Duodenal mucosa (tissue), 2 donors: Measurements from ENCODE around the gene COTL1.
A peak's percentile ranks its signal among the peaks of the same experiment; 100 is the strongest.

Source experiments
- H3K27ac ChIP-seq: one replicate; pipeline ENCODE4 v1.7.0; 2013; ENCODE audit warnings: low read depth, low read length
- H3K27me3 ChIP-seq, 2 donors: one replicate each; pipeline ENCODE4 v1.7.0; 2013; ENCODE audit warnings: low read length in 2 of 2, control low read depth in 1 of 2; ENCODE audit not compliant: insufficient read depth in 2 of 2, control insufficient read depth in 1 of 2
- H3K36me3 ChIP-seq, 2 donors: one replicate each; pipeline ENCODE4 v1.7.0; 2013; ENCODE audit warnings: low read length in 2 of 2, control low read depth in 1 of 2; ENCODE audit not compliant: insufficient read depth in 2 of 2, control insufficient read depth in 1 of 2
- H3K4me1 ChIP-seq, 2 donors: one replicate each; pipeline ENCODE4 v1.7.0; 2013; ENCODE audit warnings: low read length in 2 of 2, control low read depth in 1 of 2; ENCODE audit not compliant: insufficient read depth in 2 of 2, control insufficient read depth in 1 of 2
- H3K4me3 ChIP-seq, 2 donors: one replicate each; pipeline ENCODE4 v1.7.0; 2013; ENCODE audit warnings: low read length in 2 of 2, low read depth in 1 of 2
- H3K9ac ChIP-seq, 2 donors: one replicate each; pipeline ENCODE4 v1.7.0; 2013; ENCODE audit warnings: low read length in 2 of 2, low read depth in 1 of 2
- H3K9me3 ChIP-seq, 2 donors: one replicate each; pipeline ENCODE4 v1.7.0; 2013; ENCODE audit warnings: low read length in 2 of 2, control low read depth in 1 of 2; ENCODE audit not compliant: control insufficient read depth in 1 of 2

Gene COTL1

DNA sequence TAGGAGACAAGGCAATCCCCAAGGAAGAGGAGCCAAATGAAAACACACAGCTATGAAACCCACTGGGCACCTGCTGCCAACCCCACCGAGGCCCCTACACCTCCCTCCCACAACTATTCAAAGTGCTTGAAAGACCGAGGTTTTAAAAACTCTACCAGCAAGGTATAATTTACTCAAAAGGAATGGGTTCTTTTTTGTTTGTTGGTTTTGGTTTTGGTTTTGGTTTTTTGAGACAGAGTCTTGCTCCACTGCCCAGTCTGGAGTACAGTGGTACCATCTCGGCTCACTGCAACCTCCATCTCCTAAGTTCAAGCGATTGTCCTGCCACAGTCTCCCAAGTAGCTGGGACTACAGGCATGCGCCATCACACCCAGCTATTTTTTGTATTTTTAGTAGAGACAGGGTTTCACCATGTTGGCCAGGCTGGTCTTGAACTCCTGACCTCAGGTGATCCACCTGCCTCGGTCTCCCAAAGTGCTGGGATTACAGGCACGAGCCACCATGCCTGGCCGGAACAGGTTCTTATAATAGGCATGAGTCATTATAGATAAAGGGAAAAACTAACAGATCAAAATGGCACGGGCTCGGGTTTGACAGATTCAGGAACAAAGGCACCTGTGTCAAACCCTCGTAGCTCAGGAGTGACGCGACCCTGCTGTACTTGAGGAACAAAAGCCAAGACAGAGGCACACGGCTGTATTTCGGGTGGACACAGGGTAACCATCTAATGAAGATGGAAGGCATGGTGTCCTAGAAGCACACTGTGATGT, 40.7 kb downstream of the COTL1 start:
- H3K9me3 ChIP-seq, result no peaks in the 10 kb centered on the region
- H3K9ac ChIP-seq, result no peak overlapping the region
- H3K4me1 ChIP-seq, result peaks cover 6 to 14% of the 10 kb centered on the region in 2 donors
- no peak overlapping the region for H3K27ac ChIP-seq
- peak overlapping the region in 1 of 2 donors; percentile 11 for H3K4me3 ChIP-seq
- H3K27me3 ChIP-seq, result no peaks in the 10 kb centered on the region
- H3K36me3 ChIP-seq, result peaks cover 3 to 28% of the 10 kb centered on the region in 2 donors

DNA sequence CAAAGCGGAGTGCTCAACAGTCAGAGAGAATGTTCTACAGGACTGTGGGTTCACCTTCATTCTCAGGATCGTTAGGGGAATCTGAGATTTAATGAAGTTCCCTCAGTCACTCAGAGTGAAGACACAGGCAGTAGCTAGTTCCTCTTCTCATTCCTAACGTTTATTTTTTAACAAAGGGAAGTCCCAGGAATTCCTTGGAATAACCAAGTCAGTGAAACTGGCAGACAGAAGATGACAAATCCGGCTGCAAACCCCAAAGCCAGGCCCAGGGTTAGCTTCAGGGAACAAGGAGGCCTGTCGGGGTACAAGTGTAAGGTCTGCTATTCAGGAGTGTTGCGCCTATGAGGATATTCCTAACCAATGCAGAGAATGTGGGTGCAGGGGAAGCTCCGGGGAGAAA, 42.0 kb downstream of the COTL1 start:
- Histone ChIP-seq H3K9me3 (no peaks in the 10 kb centered on the region), H3K4me1 (peaks cover 19 to 27% of the 10 kb centered on the region in 2 donors), H3K4me3 (no peak overlapping the region), H3K27ac (no peak overlapping the region), H3K9ac (no peak overlapping the region), H3K36me3 (peaks cover 3 to 24% of the 10 kb centered on the region in 2 donors), H3K27me3 (no peaks in the 10 kb centered on the region)

DNA sequence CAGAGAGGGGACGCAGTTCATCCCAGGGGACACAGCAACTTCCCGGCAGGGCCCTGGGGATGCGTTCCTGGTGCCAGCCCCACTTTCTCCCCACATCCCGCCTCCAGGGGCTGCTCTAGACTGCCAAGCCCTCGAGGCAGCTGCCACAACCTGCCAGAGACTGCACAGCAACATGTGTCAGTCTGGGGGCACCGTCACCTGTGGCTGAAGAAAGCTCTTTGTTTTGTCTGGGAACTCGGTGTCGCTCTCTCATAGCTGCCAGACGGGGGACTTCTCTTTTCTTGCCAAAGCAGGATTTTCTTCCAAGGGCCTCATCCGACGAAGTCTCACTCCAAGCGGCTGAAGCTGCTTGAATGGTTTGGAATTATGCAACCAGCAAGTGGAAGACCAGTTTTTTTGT, 43.7 kb downstream of the COTL1 start:
- H3K4me3 ChIP-seq, result no peak overlapping the region
- peaks cover 21 to 35% of the 10 kb centered on the region in 2 donors for H3K4me1 ChIP-seq
- no peak overlapping the region for H3K9ac ChIP-seq

DNA sequence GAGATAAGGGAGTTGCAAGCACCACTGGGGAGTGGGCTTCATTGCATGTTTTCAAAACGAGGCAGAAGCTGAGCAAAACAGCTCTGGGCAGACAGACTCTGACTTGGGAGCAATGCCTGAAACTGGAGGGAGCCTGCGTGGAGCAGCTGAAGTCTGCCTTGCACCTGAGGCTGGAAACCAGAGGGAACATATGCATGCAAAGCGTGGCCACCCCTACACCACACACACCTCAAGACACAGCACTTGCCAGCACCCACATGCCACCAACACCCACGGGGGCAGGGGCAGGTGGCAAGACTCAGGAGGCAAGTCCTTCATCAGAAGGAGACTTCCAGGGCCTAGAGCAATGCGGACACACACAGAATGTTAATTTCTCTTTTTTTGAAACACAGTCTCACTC, 45.8 kb downstream of the COTL1 start:
- no peak overlapping the region for H3K4me3 ChIP-seq
- peaks cover 3 to 7% of the 10 kb centered on the region in 2 donors for H3K36me3 ChIP-seq
- H3K4me1 ChIP-seq, result peaks cover 27 to 37% of the 10 kb centered on the region in 2 donors
- no peaks in the 10 kb centered on the region for H3K27me3 ChIP-seq
- no peaks in the 10 kb centered on the region for H3K9me3 ChIP-seq
- no peak overlapping the region for H3K9ac ChIP-seq
- no peak overlapping the region for H3K27ac ChIP-seq

More for the DNA sequence above, 43.7 kb downstream of the COTL1 start:
- no peaks in the 10 kb centered on the region for H3K9me3 ChIP-seq
- H3K27me3 ChIP-seq, result no peaks in the 10 kb centered on the region
- H3K36me3 ChIP-seq, result peaks cover 3 to 16% of the 10 kb centered on the region in 2 donors
- no peak overlapping the region for H3K27ac ChIP-seq

DNA sequence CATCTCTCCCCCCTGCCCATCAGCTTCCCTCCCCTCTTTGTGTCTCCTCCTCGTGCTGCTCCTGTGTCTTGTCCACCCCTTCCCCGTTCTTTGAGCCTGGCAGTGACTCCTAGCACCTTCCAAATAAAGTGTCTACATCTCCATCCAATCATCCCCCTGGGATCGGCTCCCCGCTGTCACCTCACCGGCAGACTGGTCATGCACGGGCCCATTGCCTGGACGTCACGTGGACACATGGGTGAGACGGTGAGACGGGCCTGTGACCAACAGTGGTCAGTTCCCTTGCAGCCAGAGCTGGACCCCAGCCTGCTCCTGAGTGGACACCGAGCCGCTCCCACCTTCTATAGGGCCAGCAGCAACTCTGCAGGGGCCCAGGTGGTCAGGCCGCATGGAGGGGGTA, 46.4 kb downstream of the COTL1 start:
- H3K4me3 ChIP-seq, result no peak overlapping the region
- no peaks in the 10 kb centered on the region for H3K27me3 ChIP-seq
- H3K27ac ChIP-seq, result no peak overlapping the region
- no peaks in the 10 kb centered on the region for H3K9me3 ChIP-seq
- H3K36me3 ChIP-seq, result peaks cover 3 to 8% of the 10 kb centered on the region in 2 donors
- H3K9ac ChIP-seq, result no peak overlapping the region
- H3K4me1 ChIP-seq, result peaks cover 29 to 37% of the 10 kb centered on the region in 2 donors

DNA sequence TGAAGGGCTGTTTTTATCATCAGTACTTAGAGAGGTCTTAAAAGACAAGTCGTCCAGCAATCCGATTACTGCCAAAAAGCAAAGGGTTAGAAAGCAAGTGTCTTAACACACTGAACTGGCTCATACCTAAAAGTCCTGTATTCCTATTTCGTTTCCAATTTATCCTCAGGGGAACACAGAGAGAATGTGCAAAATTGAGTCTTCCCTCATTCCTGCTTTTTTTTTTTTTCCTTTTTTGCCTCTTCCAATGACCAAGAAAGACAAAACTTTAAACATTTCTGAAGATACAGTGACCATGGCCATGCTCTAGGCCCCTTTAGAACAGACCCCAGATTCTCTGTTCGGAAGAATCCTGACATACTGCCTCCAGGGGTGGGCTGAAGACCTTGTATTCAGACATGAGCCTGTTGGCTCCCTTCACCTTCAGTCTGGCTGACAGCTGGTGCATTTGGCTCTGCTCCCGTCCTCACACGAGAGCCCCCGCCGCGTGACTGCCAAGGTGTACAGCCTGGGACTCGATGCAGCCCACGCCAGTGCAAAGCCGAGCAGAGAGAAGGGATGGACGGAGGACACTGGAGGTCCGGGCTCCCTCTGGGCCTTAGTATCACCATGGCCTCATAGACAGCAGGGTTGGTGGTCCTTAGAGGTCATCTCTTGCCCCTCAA, 47.0 kb downstream of the COTL1 start:
- Histone ChIP-seq H3K9ac (no peak overlapping the region), H3K9me3 (no peaks in the 10 kb centered on the region), H3K4me3 (no peak overlapping the region), H3K27ac (no peak overlapping the region), H3K27me3 (no peaks in the 10 kb centered on the region), H3K36me3 (peaks cover 3 to 15% of the 10 kb centered on the region in 2 donors), H3K4me1 (peaks cover 36 to 40% of the 10 kb centered on the region in 2 donors)

DNA sequence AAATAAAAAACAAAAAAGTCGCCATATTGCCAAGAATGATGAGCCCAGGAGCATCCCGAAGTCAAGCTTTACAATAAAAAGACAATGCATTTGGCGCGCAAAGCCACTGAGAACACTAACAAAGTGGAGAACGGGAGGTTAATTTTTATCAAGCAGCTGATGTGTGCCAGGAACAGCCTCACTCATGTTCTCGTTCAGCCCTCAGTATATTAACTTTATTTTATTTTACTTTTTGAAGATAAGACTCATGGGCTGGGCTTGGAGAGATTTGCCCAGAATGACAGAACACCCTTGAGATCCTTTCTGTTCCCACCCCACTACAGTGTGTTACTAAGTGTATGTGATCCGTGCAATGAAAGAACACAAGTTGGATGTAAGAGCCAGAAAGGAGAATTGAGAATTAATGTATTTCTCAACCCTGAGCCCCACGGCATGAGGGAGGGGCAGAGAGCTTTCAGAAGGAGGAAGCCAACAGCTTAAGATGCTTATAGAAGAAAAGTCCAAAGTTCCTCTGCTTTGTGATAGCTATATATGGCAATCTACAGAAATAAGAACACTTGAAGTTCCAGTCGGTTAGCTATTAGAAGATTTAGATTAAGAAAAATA, 48.4 kb downstream of the COTL1 start:
- peak overlapping the region; percentile 26 for H3K27ac ChIP-seq
- no peak overlapping the region for H3K9ac ChIP-seq
- H3K27me3 ChIP-seq, result no peaks in the 10 kb centered on the region
- no peaks in the 10 kb centered on the region for H3K9me3 ChIP-seq
- peaks cover 40 to 44% of the 10 kb centered on the region in 2 donors for H3K4me1 ChIP-seq
- H3K4me3 ChIP-seq, result peak overlapping the region in 1 of 2 donors; percentile 48
- peaks cover 0 to 22% of the 10 kb centered on the region in 2 donors for H3K36me3 ChIP-seq

DNA sequence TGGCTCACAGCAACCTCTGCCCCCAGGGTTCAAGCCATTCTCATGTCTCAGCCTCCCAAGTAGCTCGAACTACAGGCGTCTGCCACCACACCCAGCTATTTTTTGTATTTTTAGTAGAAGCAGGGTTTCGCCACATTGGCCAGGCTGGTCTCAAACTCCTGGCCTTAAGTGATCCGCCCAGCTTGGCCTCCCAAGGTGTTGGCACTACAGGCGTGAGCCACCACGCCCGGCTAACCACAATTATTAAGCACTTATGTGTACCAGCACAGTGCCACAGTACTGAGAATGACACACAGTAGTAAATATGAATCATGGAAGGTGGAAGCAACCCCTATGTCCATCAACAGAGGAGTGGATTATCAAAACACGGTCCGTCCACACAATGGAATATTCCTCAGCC, 49.8 kb downstream of the COTL1 start:
- Histone ChIP-seq H3K4me3 (no peak overlapping the region), H3K27ac (no peak overlapping the region), H3K27me3 (no peaks in the 10 kb centered on the region), H3K4me1 (peaks cover 41 to 53% of the 10 kb centered on the region in 2 donors), H3K36me3 (peaks cover 0 to 25% of the 10 kb centered on the region in 2 donors), H3K9me3 (no peaks in the 10 kb centered on the region), H3K9ac (no peak overlapping the region)

DNA sequence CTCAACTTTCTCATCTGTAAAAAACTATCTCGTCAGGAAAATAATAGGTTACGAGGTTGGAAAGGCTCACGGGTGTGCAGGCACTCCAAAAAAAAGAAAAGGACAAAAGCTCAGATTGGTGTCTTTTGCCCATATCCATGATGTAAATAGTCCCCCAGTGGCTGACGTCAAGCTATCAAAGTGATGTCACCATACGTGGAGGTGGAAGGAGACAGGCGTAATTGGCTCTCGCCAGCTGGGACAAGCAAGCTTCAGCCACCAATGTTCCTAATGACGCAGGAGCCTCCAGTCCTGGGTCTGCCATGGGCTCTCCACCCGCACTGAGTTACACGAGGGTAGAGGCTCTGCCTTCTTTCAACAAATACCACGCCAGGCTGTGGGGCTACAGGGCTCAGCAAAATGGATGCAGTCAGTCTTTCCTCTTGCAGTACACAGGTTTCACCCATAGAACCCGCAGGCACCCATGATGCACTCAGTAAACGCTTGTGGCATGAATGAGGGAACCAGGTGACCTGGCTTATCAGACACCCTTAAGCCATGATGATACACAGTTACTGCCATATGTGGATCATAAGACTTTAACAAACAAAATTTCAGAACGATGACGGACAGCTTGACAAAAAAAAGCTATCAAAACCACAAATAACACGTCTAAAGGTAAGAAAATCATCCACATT, 50.5 kb downstream of the COTL1 start:
- H3K4me1 ChIP-seq, result peaks cover 47 to 60% of the 10 kb centered on the region in 2 donors
- no peak overlapping the region for H3K4me3 ChIP-seq
- H3K27me3 ChIP-seq, result no peaks in the 10 kb centered on the region
- no peak overlapping the region for H3K9ac ChIP-seq
- H3K9me3 ChIP-seq, result no peaks in the 10 kb centered on the region
- peaks cover 0 to 25% of the 10 kb centered on the region in 2 donors for H3K36me3 ChIP-seq
- no peak overlapping the region for H3K27ac ChIP-seq
